Transverse colon (tissue), 1 donor: ENCODE measurements around the gene WDR72.

Experiments
- EP300 ChIP-seq: sonication (generic); formaldehyde crosslinking; IDR thresholded peaks from one replicate; pipeline ENCODE4 v1.6.1; 2017; ENCODE audit warnings: antibody characterized with exemption, low read depth
- POLR2A ChIP-seq: fragments of 450-650 bp; IDR thresholded peaks from one replicate; pipeline ENCODE4 v1.6.1; 2016; ENCODE audit warnings: antibody characterized with exemption, mild to moderate bottlenecking, moderate library complexity

GRCh38 chr15:53807501-53807900 is 48.0 kb upstream of the WDR72 start:
- no peak for TF ChIP-seq EP300
- TF ChIP-seq POLR2A: no peak
